Measurements from ENCODE around the gene APC2.

APC2 gene

DNA sequence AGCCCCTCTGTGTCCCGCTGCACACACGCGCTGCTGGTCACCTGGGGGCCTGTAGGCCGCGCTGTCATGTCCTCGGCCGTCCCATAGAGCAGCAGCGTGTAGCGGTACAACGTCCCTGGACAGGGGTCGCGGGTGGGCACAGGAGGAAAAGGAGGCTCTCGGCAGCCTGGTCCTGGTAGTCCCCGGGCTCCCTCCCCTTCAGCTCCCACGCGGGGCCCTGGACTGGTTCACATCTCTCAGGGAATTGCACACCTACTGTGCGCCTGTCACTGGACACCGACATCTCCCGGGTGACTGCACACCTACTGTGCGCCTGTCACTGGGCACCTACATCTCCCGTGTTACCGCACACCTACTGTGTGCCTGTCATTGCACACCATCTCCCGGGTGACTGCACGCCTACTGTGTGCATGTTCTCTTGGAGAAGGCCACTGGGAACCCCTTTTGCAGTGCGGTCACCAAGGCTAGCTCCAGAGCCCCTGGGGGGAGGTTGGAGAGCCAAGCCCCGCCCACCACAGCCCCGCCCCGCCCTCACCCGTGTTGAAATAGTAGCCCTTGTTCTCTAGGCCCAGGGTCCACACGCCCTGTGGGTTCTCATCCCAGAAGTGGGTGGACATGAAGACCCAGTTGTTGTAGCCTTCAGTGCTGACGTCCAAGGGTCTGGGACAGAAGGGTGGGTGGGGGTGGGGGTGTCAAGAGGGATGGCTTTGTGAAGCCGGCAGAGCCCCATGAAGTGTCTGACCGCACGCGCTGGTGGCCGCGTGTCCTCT lies 32.6 kb downstream of the APC2 start:
- no peak for DNase-seq

DNA sequence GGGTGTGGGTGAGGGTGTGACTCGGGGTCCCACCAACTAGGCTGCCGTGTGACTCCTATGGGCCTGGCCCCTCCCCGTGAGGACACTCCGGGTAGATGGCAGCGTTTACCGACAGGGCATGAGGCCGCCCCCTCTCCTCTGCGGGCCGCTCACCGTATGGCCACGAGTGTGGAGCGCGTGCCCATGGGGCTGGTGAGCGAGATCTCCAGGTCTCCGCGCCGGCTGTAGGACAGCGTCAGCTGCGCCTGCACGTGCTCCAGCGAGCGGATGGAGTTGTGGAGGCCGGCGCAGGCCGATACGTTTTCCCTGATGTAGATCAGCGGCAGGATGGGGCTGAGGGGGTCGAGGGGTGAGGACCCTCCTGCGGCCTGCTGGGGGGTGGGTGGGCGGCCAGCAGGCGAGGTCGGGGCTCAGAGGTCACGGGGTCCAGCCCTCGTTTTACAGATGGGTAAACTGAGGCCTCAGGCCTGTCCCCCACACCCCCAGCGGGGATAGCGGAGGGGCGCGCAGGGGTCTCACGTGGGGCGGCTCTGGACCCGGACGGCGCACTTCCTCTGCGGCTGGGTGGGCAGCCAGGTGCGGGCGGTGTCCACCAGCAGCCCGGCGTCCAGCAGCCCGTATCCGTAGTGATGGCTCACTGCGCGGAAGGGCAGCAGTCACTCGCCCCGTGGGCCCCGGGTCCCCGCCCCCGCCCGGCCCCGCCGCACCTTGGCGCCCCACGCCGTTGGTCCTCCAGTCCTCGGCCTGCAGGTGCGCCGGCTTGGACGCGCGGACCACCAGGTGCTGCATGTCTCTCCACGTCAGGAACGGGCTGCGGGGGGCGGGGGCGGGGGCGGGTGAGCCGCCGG lies 33.4 kb downstream of the APC2 start:
- no peak for DNase-seq

DNA sequence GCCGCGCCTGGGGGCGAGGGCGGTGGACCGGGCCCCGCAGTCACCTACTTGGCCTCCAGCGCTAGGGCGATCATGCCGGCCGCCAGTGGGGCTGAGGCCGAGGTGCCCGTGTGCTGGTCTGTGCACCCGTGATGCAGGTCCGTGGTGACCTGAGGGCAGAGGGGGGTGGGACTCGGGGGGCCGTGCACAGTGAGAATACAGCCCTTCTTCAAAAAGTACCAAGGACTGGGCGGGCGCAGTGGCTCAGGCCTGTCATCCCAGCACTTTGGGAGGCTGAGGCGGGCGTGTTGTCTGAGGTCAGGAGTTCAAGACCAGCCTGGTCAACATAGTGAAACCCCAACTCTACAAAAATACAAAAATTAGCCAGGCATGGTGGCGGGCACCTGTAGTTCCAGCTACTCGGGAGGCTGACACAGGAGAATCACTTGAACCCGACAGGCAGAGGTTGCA lies 34.1 kb downstream of the APC2 start:
- DNase-seq: no peak

DNA sequence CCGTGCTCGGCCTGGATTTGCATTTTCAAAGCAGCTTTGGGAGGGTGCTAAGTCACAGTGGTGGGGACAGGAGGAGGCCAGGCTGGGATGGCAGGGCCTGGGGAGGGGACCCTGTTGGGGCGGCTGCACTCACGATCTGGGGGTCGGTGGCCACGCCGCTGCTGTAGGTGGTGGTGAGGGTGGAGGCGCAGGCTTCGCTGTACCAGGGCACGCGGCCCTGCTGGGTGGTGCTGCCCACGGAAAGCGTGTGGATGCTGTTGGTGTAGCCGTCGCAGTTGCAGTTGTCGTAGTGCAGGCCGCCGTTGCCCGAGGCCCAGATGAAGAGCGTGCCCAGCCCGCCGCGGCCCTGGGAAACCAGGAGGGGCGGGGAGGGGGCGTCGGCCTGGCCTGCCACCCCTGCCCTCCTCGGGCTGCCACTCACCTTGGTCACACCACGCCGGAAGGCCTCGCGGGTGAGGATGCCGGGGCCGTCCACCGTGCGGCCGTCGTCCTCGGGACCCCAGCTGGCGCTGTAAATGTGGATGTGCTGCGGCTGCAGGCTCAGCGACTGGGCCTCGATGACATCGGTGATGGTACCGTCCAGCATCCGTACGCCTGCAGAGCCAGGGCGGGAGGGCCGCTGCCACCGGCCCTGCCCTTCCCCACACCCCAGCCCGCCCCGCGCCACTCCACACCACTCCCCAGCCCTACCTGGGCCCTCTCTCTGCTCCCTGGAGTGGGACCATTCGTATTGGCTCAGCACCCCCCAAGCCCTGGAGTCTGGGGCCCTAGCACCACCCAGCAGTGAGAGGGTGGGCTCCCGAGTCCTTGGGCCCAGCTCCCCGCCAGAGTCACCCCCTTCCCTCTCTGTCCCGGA lies 37.0 kb downstream of the APC2 start:
- no peak for DNase-seq

DNA sequence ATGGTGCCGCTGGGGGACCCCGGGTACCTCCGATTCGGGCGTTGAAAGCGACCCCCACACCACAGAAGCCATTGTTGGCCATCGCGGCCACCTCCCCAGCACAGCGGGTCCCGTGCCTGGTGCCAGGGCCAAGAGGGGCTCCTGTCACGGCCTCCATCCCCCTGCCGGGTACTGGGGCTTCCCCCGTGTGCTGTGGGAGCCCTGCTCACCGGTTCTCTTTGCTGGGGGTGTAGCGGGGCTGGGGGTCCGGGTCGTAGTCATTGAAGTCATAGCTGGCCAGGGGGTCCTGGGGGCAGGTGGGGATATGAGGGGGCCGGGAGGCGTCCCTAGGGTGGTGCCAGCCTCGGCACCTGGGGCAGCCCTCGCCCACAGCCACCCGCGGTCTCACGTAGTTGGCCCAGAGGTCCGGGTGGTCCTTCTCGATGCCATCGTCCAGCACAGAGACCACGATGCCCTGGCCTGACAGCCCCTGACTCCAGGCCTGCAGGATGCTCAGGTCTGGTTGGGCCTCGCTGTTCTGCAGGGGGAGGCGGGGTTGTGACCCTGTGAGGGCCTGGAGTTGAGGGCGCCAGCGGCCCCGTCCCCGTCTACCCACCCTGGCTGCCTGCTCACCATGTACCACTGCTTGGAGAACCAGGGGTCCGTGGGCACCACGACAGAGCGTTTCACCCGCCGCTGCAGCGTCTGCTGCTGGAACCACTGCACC lies 37.8 kb downstream of the APC2 start:
- no peak for DNase-seq

DNA sequence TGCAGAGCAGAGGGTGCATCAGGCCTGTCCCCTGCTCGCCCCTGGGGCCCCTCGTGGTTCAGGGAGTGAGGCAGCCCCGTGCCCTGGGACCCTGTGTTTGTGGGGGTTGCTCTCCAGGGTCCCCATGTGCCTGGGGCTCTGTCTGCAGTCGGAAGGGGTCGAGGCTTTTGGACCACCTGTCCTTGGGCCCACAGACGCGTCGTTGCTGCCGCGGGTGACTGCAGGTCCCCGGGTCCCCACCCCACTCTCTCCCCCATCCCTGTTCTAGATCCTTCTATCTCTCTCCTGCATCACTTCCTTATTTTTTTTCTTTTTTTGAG lies 38.3 kb downstream of the APC2 start:
- DNase-seq: no peak

DNA sequence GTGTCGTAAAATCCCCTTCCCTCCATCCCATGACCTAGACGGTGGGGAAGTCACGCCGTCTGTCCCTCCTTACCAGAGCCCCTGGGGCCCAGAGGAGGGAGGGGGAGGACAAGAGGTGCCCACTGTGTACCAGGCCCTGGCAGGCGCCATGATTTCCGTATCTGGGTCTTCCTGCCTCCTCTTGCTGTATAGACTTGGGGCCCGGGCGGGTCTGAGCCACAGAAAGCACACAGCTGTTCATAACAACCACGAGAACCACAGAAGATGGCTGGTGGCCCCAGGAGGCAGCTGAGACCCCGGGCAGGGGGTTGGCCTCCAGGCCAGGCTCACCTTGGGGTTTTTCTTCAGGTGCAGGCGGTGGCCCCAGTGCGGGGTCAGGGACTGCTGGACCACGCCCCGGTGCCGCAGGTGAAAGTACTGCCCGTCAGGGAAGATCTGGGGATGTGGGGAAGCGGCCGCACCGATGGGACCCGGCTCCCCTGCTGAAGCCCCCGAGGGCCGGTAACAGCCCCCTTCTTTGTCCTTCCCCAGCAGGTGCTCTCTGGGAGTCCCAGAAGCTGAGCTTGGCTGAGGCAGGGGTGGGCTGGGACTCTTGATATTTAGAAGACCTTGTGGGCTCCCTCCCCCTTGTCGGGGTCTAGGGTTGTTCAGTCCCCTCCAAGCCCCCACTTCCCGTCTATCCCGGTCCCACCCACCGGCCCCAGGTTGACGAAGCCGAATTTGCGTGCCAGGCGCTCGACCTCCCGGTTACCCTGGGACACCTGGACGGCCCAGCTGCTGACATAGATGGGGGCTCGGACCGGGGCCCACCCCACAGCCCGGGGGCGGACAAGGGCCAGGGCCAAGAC lies 39.8 kb downstream of the APC2 start:
- DNase-seq: no peak

DNA sequence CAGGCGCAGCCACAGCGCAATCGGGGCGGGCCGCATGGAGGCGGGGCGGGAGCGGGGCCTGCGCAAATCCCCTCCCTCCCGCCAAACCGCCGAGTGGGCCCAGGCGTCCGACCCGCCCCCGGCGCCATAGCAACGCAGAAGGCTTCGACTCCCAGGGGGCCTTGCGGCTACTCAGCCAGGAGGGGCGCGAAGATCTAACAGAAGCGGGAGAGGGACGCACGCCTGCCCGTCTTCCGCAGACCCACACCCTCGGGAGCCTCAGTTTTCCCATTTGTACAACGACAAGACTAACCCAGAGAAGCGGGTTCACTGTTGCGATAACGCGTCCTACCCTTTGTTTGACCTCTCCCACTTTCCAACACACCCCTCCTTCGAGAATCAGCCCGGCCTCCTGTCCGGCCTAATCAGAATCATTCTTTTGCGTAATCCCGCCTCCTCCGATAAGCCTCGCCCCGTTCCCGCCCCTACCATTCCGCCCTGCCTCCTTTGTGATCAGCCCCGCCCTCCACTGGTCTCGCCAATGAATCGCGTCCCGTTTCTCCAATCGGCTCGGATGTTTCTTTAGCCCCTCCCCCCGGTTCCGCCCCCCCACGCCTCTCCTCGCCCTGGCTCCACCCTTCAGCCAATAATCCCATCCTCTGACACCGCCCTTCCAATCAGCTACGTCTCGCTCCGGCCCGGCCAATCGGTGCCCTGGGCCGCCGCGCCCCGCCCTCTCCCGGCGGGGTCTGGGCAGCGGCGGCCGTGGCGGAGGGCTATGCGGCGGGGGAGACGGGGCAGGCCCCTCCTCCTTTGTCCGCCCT lies 40.6 kb downstream of the APC2 start, which contains the start of gene PCSK4:
Gene PCSK4 (minus strand): TSS at position 40 of the 803 bp plus-strand sequence. CDS start 4 bp downstream, at position 36.
- peak; percentile 99 for DNase-seq

DNA sequence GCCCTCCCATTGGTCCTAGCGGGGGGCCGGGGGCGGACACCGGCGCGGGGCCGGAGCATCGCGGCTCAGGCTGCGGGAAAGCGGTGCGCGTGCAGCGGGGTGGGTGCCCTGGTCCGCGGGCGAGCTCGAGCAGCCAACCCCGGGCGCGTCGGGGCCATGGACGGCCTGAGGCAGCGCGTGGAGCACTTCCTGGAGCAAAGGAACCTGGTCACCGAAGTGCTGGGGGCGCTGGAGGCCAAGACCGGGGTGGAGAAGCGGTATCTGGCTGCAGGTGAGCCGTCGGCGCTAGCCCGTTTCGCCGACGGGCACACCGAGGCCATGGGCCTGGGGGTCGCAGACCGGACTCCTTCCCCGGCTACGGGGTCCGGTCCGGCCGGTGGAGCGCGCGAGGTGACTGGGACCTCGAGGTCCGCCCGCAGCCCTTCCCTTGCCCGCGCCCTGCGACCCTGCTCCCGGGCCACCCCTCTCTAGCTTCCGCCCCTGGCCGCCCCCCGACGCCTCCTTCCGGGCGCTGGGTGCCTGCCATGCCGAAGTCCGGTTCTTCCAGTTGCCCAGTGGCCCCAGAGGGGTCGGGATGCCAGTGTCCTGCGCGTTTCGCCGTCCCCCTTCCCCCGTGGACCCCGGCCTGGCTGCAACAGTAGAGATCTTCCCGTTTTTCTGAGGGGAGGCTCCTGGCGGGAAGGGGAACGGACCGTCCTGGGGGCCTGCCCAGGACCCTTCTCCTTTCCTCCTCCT lies 41.4 kb downstream of the APC2 start, which contains the start of gene REEP6:
Gene REEP6 (plus strand): TSS at position 68 of the 735 bp plus-strand sequence. CDS start 89 bp downstream, at position 157.
- no peak for DNase-seq

DNA sequence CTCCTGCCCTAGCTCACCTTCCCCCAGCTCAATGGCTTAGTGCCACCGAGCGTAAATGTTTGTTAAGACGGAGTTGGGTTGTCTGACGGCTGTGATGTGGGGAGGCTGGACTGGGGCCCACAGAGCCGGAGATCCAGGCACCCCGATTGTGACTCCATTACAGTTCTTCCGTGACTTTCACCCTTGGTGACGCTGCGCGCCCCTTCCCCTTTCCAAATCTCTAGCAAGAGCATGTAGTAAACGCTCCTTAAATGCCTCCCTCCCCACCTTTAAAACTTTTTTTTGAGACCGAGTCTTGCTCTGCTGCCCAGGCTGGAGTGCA lies 41.9 kb downstream of the APC2 start:
- DNase-seq: no peak

DNA sequence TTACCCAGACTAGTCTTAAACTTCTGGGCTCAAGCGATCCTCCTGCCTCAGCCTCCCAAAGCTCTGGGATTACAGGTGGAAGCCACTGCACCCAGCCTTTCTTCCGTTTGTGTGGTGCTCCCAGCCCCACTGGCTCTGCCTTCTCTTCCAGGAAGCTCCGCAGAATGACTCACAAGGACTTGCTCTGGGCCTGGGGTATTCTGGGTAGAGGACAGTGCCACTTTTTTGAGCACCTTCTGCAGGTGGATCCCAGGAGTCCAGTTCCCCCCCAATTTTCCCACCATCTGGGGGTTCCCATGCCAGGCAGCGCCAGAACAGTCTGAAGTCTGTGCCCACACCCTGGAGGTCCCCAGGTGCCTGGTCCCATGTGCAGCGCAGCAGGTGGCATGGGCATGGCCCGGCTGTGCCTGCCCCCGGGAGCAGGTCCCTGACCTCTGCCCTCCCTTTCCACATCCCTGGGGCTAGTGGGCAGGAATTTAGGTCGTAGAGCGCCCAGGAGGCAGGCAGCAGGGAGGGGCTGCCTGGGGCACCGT lies 42.6 kb downstream of the APC2 start:
- DNase-seq: no peak

DNA sequence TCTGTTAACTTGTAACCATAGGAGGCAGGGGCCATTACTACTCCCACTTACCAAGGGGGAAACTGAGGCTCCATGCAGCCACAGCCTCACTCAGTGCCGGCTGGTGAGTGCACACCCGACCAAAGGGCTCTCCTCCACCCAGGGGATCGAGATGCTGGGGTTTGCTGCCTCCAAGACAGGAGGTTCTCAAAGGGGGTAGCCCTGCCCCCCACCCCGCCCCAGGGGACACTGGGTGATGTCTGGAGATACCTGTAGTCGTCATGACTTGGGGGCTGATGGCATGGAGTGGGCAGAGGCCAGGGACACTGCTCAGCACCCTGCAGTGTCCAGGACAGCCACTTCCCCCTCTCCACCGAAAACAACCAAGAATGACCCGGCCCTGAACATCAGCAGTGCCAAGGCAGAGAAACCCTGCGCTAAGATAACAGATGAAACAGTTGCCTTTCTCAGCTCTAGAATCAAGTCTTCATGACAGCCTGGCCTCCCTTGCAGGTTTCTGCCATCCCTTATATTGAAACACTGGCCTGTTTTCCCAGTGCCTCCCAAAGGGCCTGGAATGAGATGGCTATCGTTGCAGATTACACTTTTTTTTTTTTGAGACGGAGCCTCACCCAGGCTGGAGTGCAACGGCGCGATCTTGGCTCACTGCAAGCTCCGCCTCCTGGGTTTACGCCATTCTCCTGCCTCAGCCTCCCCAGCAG lies 44.3 kb downstream of the APC2 start:
- no peak for DNase-seq

DNA sequence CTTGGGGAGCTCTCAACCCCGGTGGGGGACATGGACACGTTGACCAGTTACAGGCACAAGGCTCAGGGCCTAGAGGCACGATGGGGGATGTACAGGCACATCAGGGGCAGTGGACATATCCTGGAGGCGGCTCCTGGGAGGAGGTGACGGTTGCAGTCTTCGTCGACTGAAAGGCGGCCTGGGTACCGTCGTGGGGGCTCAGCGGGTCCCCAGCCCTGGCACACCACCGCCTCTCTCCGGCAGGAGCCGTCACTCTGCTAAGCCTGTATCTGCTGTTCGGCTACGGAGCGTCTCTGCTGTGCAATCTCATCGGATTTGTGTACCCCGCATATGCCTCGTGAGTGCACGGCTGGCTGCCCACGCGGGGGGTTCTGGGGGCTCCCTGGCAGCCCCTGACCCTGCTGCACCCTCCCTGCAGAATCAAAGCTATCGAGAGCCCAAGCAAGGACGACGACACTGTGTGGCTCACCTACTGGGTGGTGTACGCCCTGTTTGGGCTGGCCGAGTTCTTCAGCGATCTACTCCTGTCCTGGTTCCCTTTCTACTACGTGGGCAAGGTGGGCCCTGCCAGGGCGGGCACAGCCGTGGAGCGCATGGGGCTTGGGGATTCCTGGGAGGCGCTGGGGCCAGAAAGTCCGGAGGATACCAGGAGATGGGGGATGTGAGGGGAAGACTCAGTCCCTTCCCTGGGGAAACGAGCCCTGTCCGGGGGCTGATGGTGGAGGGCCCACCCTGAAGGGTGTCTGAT lies 45.3 kb downstream of the APC2 start:
- DNase-seq: no peak

DNA sequence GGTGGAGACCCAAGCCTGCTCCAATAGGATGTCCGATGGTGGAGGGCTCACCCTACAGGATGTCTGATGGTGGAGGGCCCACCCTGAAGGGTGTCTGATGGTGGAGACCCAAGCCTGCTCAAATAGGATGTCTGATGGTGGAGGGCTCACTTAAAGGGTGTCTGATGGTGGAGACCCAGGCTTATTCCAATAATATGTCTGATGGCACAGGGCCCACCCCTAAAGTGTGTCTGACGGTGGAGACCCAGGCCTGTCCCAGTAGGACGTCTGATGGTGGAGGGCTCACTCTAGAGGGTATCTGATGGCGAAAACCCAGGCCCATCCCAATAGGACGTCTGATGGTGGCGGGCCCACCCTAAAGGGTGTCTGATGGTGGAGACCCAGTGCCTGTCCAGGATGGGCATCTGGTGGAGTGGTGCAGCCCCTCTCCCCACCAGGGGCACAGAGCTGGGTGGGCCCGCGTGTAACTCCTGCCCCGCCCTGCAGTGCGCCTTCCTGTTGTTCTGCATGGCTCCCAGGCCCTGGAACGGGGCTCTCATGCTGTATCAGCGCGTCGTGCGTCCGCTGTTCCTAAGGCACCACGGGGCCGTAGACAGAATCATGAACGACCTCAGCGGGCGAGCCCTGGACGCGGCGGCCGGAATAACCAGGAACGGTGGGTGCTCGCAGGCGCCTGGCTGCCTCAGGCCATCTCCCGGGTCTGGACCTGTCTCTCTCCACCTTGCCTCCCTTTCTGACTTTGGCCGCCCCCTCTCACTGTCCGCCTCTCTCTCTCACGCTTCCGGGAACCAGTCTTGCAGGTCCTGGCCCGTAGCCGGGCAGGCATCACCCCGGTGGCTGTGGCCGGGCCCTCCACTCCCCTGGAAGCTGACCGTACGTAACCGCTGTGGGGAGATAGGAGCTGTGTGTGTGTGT lies 46.1 kb downstream of the APC2 start:
- no peak for DNase-seq

DNA sequence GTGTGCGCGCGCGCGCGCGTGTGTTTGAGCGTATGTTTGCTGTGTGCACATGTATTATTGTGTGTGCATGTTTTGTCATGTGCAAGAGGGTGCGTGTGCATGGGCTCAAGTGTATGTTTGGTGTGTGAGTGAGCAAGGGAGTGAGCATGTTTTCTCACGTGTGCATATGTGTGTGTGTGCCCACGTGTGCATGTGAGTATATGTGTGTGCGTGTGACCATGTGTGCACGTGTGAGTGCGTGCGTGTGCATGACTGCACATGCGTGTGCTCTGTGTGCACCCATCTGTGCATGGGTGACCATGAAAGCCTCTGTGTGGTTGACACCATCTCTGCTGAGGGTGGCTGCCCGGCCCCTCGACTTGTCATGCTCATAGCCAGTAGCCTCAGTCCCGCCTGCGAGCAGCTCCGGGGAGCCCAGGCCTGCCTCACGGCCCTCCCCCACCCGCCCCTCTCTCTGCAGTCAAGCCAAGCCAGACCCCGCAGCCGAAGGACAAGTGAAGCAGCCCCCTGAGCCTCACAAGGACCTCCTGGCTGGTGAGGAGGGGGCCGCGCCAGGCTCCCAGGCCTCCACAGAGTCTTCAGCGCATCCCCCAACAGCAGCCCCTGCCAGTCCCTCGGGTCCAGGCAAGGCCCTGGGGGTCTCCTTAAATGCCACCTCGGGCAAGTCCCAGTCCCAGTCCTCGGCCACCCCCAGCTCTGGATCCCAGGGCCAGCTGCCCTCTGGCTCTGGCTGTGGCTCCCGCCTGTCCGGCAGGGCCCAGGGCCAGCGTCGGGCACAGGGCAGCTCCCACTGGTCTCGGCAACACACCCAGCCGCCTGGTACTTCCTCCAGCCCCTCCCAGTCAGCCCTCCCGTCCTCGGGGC lies 47.0 kb downstream of the APC2 start:
- DNase-seq: no peak

DNA sequence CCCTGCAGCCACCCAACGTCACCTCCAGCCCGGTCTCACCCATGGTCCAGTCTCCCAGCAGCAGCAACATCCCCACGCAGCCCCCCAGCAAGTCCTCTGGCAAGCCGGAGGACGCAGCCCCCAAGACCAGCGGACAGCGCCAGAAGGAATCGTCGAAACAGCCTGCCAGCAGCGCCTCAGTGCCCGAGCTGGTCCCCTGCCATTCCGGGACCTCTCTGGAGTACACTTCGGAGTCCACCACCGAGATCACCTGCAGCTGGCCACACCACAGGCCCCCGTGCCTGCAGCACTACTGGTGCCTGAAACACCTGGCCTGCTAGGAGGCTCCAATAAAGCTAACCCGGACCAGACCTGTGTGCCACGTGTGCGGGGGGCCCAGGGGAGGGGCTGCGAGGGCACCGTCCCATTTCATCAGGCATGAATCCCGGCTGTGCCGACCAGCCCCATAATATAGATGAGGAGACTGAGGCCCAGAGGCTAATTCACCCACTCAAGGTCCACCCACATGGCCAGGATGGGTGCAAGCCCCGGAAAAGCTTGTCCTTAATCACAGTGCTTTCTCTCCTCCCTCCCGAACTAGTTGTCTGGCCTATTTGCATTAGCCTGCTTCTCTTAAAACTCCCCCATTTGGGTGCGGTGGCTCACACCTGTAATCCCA lies 47.8 kb downstream of the APC2 start:
- DNase-seq: no peak

Data from EL (cell line).